HL-60 (cell line): ENCODE results near the gene ANO5.

ENCODE experiments used
- DNase-seq, 2 experiments: peaks; one replicate each; pipeline ENCODE4 v3.0.0-alpha.2; 2010 to 2020; ENCODE audit warnings: low read depth in 1 of 2, low spot score in 1 of 2
- H3K27ac ChIP-seq: fragments of 250-450 bp; sonication (Bioruptor Pico); replicated peaks from 2 replicates; pipeline ENCODE4 v1.5.1; 2020; ENCODE audit warnings: mild to moderate bottlenecking, moderate library complexity
- H3K27me3 ChIP-seq: fragments of 250-450 bp; sonication (Bioruptor Pico); 2 replicates; pipeline ENCODE4 v1.5.1; 2021; ENCODE audit warnings: mild to moderate bottlenecking, moderate library complexity; ENCODE audit not compliant: insufficient read depth, poor library complexity, severe bottlenecking
- H3K4me3 ChIP-seq: replicated peaks from 2 replicates; pipeline ENCODE4 v1.5.1; 2011; ENCODE audit warnings: mild to moderate bottlenecking, control low read depth, low read length; ENCODE audit not compliant: insufficient read depth
- GABPA ChIP-seq: IDR thresholded peaks from 2 replicates; pipeline ENCODE4 v1.6.1; 2012; ENCODE audit warnings: low read depth
- POLR2AphosphoS5 ChIP-seq: IDR thresholded peaks from 2 replicates; pipeline ENCODE4 v1.6.1; 2012; ENCODE audit warnings: low read depth
- SPI1 ChIP-seq: IDR thresholded peaks from 2 replicates; pipeline ENCODE4 v1.6.1; 2012; ENCODE audit warnings: low read depth, mild to moderate bottlenecking, borderline replicate concordance
- TF ChIP-seq, protein P1 (sequence below): IDR thresholded peaks from one replicate; pipeline ENCODE4 v1.5.1; 2011; ENCODE audit warnings: low read length, control low read depth, inconsistent platforms; ENCODE audit not compliant: insufficient read depth
- TF ChIP-seq, protein P2 (sequence below): IDR thresholded peaks from 2 replicates; pipeline ENCODE4 v1.6.1; 2012; ENCODE audit warnings: low read depth; ENCODE audit not compliant: insufficient replicate concordance

The ANO5 gene

DNA sequence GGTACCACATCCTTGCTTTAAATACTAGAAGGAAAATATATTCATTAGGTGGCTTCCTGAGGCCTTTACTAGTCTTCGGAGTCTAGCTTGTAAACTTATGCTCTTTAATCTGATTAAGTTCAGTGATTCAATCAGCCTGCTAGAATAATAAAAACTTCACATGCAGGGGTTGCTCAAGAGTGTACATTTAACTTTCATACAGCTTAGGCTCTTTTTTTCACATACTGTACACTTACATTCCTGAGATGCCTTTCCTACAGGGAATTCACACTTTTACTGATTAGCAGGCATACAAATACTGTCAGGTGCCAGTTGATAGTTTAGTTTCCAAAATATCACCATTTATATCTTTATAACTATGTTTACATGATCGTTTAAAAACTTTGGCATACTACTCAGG, 3.2 kb upstream of the ANO5 start:
- H3K27me3 ChIP-seq: peaks cover 20% of the 10 kb centered on the region
- no peak overlapping the region for H3K4me3 ChIP-seq
- no peak for TF ChIP-seq POLR2AphosphoS5
- no peak for TF ChIP-seq GABPA
- TF ChIP-seq, protein P1, sequence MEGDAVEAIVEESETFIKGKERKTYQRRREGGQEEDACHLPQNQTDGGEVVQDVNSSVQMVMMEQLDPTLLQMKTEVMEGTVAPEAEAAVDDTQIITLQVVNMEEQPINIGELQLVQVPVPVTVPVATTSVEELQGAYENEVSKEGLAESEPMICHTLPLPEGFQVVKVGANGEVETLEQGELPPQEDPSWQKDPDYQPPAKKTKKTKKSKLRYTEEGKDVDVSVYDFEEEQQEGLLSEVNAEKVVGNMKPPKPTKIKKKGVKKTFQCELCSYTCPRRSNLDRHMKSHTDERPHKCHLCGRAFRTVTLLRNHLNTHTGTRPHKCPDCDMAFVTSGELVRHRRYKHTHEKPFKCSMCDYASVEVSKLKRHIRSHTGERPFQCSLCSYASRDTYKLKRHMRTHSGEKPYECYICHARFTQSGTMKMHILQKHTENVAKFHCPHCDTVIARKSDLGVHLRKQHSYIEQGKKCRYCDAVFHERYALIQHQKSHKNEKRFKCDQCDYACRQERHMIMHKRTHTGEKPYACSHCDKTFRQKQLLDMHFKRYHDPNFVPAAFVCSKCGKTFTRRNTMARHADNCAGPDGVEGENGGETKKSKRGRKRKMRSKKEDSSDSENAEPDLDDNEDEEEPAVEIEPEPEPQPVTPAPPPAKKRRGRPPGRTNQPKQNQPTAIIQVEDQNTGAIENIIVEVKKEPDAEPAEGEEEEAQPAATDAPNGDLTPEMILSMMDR: no peak
- TF ChIP-seq, protein P2, sequence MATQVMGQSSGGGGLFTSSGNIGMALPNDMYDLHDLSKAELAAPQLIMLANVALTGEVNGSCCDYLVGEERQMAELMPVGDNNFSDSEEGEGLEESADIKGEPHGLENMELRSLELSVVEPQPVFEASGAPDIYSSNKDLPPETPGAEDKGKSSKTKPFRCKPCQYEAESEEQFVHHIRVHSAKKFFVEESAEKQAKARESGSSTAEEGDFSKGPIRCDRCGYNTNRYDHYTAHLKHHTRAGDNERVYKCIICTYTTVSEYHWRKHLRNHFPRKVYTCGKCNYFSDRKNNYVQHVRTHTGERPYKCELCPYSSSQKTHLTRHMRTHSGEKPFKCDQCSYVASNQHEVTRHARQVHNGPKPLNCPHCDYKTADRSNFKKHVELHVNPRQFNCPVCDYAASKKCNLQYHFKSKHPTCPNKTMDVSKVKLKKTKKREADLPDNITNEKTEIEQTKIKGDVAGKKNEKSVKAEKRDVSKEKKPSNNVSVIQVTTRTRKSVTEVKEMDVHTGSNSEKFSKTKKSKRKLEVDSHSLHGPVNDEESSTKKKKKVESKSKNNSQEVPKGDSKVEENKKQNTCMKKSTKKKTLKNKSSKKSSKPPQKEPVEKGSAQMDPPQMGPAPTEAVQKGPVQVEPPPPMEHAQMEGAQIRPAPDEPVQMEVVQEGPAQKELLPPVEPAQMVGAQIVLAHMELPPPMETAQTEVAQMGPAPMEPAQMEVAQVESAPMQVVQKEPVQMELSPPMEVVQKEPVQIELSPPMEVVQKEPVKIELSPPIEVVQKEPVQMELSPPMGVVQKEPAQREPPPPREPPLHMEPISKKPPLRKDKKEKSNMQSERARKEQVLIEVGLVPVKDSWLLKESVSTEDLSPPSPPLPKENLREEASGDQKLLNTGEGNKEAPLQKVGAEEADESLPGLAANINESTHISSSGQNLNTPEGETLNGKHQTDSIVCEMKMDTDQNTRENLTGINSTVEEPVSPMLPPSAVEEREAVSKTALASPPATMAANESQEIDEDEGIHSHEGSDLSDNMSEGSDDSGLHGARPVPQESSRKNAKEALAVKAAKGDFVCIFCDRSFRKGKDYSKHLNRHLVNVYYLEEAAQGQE: no peak
- TF ChIP-seq SPI1: no peak
- no peak overlapping the region for H3K27ac ChIP-seq
- DNase-seq: no peak

DNA sequence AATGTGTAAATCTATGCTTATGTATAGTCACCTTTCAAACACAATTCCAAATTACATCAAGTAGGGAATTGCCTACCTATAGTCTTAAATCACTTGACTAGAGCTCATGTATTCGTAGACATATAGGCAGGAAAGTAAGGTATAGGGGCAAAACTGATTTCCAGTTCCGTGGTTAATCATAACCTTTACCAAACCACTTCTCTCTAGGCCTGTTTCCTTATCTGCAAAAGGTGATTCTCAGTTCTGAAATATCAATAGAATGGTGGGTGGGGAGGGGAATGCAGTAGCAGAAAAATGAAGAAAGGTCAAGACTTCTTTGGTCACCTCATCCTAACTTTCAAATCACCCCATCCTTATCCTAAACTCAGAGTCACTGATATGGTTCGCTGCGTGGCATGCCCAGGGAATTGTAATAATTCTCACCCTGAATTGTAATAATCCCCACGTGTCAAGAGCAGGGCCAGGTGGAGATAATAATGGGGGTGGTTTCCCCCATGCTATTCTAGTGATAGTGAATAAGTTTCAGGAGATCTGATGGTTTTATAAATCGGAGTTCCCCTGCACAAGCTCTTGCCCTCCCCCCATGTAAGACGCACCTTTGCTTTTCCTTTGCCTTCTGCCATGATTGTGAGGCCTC, 1.9 kb upstream of the ANO5 start:
- TF ChIP-seq, protein P2: no peak
- TF ChIP-seq, protein P1: no peak
- TF ChIP-seq GABPA (no peak), SPI1 (no peak), POLR2AphosphoS5 (no peak)
- DNase-seq: no peak
- H3K4me3 ChIP-seq: no peak overlapping the region
- H3K27ac ChIP-seq: no peak overlapping the region
- H3K27me3 ChIP-seq: peaks cover 26% of the 10 kb centered on the region

DNA sequence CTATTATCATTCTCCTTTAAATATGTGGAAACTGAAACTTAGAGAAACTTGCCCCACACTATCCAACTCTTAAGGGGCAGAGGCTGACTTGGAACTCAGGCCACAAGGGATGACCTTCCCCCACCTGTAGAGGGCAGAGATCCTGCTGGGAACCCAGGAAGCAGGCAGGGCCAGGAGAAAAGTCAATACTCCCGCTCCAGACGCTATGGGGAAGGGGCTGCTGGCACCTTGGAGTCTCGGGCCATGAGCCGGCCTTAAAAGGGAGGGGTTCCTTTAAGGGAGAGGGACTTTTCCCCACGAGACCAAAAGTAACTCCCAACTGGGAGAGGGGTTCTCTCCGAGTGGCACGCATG, 620 bp upstream of the ANO5 start:
- no peak for DNase-seq
- TF ChIP-seq POLR2AphosphoS5 (no peak), GABPA (no peak), SPI1 (no peak)
- TF ChIP-seq, protein P1: no peak
- TF ChIP-seq, protein P2: no peak
- Histone ChIP-seq H3K27ac (no peak overlapping the region), H3K27me3 (peaks cover 26% of the 10 kb centered on the region), H3K4me3 (peak overlapping the region; percentile 56)
